ENCODE measurements around the gene SRGAP1. TPM values are rescaled to one million over a fixed set of nuclear protein-coding genes. Genes with fewer than 3 reads are reported as not detected.

The SRGAP1 gene
- total RNA-seq, 1 donor from 2014 or later: 14.8 TPM

GRCh38 chr12:63961543-63961942 is 117.0 kb downstream of the SRGAP1 start:
- Mint-ChIP-seq H3K27ac (ENCODE audit: unreplicated experiment) (no peak overlapping the region), H3K4me3 (no peak overlapping the region), H3K27me3 (ENCODE audit: low read depth) (no peaks in the 10 kb centered on the region), H3K4me1 (peaks cover 3% of the 10 kb centered on the region), H3K36me3 (ENCODE audit: low read depth) (no peaks in the 10 kb centered on the region), H3K9me3 (no peaks in the 10 kb centered on the region)
- no peak for TF ChIP-seq CTCF (conservative IDR thresholded peaks at IDR 0.05)
- no peak for DNase-seq (ENCODE audit: low read depth, low spot score)

- H3K9me3 Mint-ChIP-seq: no peaks in the 10 kb centered on the region
- H3K27ac Mint-ChIP-seq (ENCODE audit: unreplicated experiment): no peak overlapping the region
- DNase-seq (ENCODE audit: low read depth, low spot score): no peak
- H3K36me3 Mint-ChIP-seq (ENCODE audit: low read depth): no peaks in the 10 kb centered on the region
- TF ChIP-seq CTCF (conservative IDR thresholded peaks at IDR 0.05): no peak
- no peak overlapping the region for H3K4me3 Mint-ChIP-seq
- H3K4me1 Mint-ChIP-seq: peaks cover 17% of the 10 kb centered on the region
- no peaks in the 10 kb centered on the region for H3K27me3 Mint-ChIP-seq (ENCODE audit: low read depth)
Measured at GRCh38 chr12:63963868-63964267, 119.4 kb downstream of the SRGAP1 start.

- H3K36me3 Mint-ChIP-seq (ENCODE audit: low read depth): no peaks in the 10 kb centered on the region
- no peaks in the 10 kb centered on the region for H3K9me3 Mint-ChIP-seq
- no peak overlapping the region for H3K27ac Mint-ChIP-seq (ENCODE audit: unreplicated experiment)
- H3K4me1 Mint-ChIP-seq: peaks cover 20% of the 10 kb centered on the region
- no peaks in the 10 kb centered on the region for H3K27me3 Mint-ChIP-seq (ENCODE audit: low read depth)
- no peak for TF ChIP-seq CTCF (conservative IDR thresholded peaks at IDR 0.05)
- no peak overlapping the region for H3K4me3 Mint-ChIP-seq
- no peak for DNase-seq (ENCODE audit: low read depth, low spot score)
Measured at GRCh38 chr12:63964301-63964700, 119.8 kb downstream of the SRGAP1 start.

GRCh38 chr12:63965936-63966605 is 121.6 kb downstream of the SRGAP1 start:
- TF ChIP-seq CTCF (conservative IDR thresholded peaks at IDR 0.05): no peak
- DNase-seq (ENCODE audit: low read depth, low spot score): no peak
- no peak overlapping the region for H3K4me3 Mint-ChIP-seq
- H3K27me3 Mint-ChIP-seq (ENCODE audit: low read depth): no peaks in the 10 kb centered on the region
- no peak overlapping the region for H3K27ac Mint-ChIP-seq (ENCODE audit: unreplicated experiment)
- no peaks in the 10 kb centered on the region for H3K9me3 Mint-ChIP-seq
- H3K36me3 Mint-ChIP-seq (ENCODE audit: low read depth): no peaks in the 10 kb centered on the region
- H3K4me1 Mint-ChIP-seq: peaks cover 22% of the 10 kb centered on the region

- H3K9me3 Mint-ChIP-seq: no peaks in the 10 kb centered on the region
- TF ChIP-seq CTCF (conservative IDR thresholded peaks at IDR 0.05): no peak
Measured at GRCh38 chr12:63966606-63966975, 122.1 kb downstream of the SRGAP1 start.

More at GRCh38 chr12:63966606-63966975, 122.1 kb downstream of the SRGAP1 start:
- no peak overlapping the region for H3K27ac Mint-ChIP-seq (ENCODE audit: unreplicated experiment)
- peaks cover 22% of the 10 kb centered on the region for H3K4me1 Mint-ChIP-seq
- DNase-seq (ENCODE audit: low read depth, low spot score): no peak
- H3K27me3 Mint-ChIP-seq (ENCODE audit: low read depth): no peaks in the 10 kb centered on the region
- H3K4me3 Mint-ChIP-seq: no peak overlapping the region
- H3K36me3 Mint-ChIP-seq (ENCODE audit: low read depth): no peaks in the 10 kb centered on the region
